Measurements from ENCODE around the gene PDZRN3.

GRCh38 chr3:73379465-73379864 is 245.3 kb downstream of the PDZRN3 start:
- TF ChIP-seq CTCF (conservative IDR thresholded peaks at IDR 0.05) (no peak), EZH2 (IDR thresholded peaks at IDR 0.05; ENCODE audit: low read depth) (no peak)

Measured in PC-9 (cell line).